ENCODE measurements around the gene NOL9.
"Not testable (repeated sequence)": the region's sequence is repeated elsewhere in the genome, so short reads cannot be mapped to it uniquely, and the experiment has no call there.

NOL9 gene

DNA sequence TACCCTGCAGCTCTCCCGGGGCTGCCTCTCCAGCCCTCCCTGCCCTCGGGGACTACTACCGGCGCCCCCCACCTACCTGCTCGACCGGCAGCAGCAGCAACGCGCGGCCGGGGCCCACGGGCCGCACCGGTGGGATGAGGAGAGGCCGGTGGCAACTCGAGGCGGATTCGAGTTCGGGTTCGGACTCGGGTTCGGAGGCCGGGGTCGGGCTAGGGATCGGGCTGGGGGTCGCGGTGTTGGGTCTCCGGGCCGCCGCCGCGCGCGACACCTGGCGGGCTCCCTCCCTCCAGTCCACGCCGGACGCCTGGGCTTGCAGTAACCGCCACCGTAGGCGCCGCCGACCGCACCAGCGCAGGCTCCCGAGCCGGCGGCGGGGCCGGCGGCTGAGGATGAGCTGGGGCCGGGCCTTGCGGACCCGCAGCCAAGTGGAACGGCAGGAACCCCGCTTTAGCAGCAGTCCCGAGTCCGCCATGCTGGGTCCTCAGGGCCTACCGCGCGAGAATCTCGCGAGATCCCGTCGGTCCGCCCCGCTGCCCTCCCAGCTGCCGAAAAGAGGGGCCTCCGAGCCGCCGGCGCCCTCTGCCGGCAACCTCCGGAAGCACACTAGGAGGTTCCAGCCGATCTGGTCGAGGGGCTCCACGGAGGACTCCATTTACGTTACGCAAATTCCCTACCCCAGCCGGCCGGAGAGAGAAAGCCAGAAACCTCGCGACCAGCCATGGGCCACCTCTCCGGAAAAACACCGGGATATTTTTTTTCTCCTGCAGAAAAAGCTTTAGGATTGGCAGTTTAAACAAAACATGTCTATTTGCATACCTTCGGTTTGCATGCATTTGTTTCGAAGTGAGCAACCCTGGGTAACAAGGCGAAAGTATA is at the start of gene NOL9:
TSS of gene NOL9 (minus strand) at position 483 of the 876 bp plus-strand sequence. CDS start at position 472, 11 bp downstream.
- peak; percentile 96 to 97 for DNase-seq

DNA sequence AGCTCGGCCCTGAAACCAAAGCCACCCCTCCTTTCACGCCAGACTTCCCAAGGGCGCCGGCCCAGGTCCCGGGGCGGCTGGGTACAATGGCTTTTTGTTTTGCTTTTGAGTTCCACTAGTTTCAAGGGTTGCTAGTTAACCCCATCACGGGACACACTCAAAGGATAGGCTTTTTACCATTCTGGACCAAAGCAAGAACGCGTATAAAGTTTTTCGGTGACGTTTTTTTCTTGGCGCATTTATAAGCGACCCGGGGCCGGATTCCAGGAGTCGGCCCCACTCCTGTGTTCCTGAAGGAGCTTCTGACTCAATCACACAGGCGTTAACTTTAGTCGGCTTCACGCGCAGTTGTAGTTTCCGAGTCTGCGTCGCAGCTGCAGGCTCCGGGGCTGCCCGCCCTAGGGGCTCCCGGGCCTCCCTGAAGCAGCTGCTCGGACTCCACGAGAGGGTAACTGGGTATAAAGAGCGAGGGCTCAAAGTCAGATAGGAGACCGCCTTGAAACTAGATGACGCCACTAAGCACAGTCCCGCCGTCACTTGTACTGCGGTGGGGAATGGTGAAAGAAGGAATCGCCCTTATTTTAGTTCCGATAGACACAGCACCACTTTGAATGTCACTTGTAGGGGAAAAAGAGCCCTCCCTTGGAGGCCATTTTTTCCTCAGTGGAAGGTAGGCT is 49.1 kb upstream of the NOL9 start:
- peak; percentile 58 to 62 for DNase-seq

DNA sequence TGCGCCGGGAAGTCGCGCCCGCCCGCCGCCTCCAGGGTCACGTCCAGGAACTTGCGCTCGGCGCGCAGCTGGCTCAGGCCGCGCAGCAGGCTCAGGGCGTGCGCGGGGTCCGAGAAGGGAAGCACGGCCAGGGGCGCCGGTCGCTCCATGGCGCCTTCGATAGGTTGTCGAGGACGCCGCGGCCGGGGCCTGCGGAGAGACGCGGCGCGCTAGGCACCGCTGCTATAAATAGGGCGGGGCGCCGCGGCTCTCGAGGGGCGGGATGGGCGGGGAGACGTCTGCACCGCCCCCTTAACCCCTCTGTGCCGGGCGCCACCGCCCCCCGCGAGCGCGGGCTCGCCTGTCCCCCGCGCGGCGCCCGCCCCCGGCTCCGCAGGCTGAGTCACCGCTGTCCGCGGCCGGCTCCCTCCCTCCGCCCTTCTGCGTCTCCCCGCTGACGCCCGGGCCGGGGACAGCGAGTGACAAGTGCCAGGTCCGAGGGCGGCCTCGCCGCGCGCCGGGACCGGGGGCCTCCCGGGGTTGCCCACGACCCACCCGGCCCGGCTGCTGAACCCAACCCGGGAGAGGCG is 48.4 kb upstream of the NOL9 start, which contains the start of gene KLHL21:
TSS of gene KLHL21 (minus strand) at position 201 of the 569 bp plus-strand sequence. CDS start at position 149, 52 bp downstream.
- peak; percentile 86 to 90 for DNase-seq

DNA sequence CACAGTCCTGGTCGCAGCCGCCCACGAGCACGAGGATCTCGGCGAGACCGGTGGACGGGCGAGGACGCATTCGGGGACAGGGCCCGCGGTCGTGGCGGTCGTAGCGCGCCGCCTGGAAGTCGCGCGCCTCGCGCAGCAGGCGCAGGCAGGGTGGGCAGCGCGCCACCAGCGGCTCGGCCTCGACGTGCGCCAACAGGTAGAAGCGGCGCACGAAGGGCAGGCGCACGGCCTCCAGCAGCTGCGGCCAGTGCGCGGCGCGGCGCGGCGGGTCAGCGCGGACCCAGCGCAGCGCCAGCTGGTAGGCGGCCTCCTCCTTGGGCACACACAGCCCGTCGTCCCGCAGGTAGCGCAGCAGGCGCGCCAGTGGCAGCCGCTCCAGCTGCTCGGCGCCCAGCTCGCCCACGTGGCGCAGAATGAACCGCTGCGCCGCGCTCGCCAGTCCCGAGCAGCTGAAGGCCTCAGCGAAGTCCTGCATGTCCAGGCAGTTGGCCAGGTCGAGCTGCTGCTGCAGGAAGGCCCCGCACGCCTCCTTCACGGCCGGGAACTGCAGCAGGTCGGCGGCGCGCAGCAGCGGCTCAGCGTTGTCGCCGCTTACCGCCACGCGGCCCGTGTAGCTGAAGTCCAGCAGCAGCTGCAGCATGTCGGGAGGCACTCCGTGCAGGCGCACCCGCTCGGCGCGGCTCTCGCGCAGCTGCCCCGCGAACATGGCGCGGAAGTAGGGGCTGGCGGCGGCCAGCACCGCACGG is 47.8 kb upstream of the NOL9 start:
- DNase-seq: peak; percentile 28 to 45

DNA sequence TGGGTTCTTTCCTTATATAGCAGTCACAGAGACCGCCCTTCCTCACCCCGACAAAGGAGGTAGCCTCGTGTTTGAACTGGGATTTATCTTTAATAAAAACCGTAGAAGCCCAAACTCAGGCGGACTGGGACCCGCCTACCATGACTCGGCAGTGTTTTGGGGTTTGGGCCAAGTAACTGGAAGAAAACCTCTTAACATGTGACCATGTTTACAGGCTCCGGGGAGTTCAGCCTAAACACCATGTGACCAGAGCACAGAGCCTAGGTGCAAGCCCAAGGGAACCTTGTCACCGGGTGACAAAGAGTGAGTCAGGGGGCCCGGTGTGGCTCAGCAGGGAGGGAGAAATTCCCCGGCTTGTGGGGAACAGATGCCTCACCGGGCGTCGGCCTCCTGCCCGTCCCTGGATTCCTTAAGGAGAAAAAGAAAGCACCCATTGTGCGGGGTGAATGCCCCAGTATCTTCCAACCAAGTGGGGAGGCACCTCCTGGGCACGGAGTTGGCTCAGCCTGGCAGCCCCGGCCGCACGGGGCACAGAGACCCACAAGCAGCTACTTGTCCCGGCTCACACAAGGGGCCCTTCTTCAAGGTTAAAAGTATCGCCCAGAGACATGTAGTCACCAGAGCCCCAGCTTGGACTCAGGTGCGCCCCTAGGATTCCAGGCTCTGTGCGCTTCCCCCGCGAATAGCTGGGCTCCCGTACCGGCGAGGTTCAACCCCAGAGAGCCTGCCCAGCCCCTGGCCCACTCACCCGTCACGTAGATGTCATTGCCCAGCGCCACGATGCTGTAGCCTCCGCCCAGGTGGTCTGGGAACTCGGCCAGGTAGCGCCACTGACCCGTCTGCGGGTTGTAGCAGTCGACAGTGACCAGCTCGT is 47.0 kb upstream of the NOL9 start:
- DNase-seq: peak; percentile 82 to 87

DNA sequence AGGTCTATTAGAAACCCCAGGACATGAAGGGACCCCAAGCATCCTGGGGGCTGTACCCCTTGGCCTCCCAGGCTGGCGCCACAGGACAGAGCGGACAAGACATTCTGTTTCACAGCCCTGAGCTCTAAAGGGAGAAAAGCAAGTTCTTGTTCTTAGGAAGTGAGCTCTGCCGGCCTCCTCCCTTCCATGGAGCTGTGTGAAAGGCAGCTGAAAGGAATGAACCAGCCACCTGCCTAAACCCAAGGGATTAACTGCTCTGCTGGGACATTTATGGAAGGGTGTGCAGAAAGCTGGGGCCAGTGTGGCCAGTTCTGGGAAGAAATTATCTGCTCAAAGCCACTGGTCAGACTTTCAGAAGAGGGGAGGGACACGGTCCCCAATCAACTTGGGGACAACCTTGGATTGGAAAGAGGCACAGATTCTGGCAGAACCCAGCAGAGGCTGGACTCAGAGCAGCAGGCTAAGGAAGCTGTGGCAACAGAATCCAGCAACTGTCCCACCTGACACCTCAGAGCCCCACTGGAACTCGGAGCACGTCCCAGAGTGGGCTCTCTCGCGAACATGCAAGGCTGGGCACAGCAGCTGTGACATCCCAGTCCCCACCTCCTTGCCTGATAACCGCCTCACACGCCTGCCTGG is 46.2 kb upstream of the NOL9 start:
- no peak for DNase-seq

DNA sequence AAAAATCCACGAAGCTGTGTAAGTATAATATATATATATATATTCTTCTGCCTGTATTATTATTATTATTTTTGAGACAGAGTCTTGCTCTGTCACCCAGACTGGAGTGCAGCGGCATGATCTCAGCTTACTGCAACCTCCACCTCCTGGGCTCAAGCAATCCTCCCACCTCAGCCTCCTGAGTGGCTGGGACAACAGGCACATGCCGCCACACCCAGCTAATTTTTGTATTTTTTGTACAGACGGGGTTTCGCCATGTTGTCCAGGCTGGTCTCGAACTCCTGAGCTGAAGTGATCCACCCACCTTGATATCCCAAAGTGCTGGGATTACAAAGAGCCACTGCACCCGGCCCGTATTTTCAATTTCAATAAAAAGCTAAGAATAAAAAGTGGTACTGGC is 45.7 kb upstream of the NOL9 start:
- not testable (repeated sequence) for DNase-seq

DNA sequence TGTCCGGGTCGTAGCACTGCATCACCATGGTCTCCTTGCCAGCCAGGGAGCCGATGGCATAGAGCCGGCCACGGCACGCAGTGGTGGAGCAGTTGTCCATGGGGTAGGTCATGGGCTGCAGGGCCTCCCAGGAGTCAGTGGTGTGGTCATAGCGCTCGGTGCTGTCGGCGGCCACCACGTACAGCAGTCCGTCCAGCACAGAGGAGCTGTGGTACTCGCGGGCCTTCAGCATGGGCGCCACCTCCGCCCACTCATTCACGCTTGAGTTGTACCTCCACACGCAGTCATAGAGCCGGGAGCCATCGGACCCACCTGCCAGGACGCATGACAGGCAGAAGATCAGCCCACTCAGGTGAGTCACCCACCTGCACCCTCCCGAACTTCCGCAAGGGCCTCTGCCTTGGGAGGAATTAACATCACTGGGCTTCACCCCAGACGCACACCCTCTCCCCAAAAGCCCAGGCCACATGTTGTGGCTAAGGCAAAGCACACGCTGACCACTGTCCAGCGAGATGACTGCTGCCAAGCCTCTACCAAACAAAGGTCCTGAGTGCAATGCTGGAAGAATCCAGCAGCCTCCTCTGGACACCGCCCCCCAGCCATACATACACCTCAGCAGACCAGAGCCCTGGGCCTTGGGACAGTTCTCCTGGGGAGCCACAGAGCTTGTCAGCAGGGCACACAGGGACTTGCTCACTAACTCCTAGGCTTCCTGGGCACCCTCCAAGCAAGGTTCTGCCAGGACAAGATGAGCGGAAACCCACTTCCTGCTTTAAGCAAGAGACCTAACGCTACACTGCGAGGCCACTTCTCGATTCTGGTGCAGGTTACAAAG is 45.0 kb upstream of the NOL9 start:
- peak; percentile 61 to 63 for DNase-seq

DNA sequence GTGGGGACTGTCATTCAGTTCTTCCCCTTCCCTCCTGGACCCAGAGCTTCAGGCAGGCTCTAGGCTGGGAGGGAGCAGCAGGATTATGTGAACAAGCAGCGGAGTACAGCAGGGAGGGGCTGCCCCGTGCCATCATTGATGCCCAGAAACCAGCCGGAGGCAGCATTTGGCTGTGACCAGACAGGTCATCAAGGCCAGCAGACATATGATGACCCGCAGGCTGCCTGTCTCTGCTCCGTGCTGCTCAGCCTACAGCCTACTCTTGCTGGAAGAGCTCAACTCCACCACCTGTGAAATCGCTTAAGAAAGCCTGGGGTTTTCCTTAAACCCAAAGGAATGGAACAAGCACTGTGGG is 43.4 kb upstream of the NOL9 start:
- DNase-seq: no peak

DNA sequence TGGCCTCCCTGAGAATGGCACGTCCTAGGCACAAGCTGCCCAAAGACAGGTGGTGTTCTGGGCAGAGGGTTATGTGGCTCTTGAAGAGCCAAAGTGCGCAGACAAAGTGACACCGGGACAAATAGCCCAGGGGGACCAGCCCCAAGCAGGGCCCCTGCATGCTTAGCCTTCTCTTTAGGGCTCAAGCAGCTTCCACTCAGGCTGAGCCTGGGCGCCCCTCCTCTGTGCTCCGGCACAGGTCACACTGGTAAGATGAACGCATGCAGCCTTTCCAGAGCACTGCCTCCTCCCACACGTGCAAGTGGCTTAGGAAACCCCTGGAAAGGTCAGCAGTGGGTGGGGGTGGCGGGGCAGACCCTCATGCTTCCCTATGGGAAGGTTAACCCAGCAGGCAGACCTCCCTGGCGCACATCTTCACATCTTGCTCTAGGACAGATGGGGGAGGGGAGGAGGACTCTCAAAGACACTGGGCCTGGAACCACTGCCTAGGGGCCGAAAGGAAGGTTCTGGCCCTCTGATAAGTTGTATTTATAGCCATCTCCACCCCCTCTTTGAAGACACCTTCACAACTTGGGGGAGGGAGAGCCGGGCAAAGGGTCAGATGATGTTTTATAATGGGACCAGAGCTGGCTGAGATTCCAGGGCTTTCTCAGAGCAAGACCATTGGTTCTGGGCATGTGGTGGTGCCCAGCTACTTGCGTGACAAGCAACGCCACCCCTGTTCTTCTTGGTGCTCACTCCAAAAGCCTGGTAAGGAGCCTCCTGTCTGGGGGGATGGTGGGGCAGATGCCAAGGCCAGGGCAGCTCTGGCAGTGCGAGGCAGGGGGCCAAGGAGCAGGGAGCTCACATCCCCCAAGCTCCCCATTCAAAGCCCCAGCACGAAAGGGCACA is 42.8 kb upstream of the NOL9 start:
- no peak for DNase-seq

DNA sequence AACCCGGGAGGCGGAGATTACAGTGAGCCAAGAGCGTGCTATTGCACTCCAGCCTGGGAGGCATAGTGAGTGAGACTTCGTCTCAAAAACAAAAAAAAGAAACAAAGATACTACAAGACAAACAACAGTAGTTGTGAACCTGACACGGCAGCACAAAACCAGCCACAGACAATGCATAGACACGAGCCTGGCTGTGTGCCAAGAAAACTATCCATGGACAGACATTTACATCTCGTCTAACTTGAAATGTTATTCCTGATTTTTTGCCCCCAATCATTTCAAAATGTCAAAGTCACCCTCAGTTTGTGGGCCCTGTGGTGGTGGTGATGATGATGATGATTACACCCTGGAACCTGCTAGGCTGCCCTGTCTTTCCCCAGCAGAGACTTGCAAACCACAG is 42.0 kb upstream of the NOL9 start:
- no peak for DNase-seq

DNA sequence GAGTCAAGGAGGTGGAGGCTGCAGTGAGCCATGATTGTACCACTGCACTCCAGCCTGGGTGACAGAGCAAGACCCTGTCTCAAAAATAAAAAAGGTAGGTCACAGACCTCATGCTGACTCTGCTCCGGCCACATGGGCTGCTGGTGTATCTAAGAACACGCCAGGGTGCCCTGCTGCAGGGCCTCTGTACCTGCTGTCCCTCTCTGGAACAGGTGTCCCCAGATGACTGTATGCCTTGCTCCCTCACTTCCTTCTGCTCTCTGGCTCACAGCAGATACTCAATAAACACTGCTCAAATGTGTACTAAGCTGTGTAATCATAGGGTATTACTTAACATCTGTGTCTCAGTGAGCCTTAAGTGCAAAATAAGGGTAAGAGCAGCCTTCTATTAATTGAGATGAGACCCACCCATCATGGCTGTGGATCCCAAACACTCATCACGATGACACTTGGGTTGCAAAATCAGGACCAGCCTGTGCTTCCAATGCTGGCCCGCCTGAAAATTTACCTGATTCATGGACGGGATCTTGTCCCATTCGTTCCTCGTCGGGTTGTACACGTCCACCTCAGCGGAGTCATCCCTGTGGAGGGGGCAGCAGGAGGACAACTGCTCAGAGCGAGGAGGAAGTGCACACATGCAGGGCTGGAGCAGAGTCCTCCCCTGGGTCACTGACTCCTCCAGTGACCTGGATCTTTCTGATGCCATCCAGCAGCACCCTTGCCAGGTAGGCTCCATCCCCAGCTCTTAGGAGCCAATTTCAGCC is 40.8 kb upstream of the NOL9 start:
- DNase-seq: no peak

DNA sequence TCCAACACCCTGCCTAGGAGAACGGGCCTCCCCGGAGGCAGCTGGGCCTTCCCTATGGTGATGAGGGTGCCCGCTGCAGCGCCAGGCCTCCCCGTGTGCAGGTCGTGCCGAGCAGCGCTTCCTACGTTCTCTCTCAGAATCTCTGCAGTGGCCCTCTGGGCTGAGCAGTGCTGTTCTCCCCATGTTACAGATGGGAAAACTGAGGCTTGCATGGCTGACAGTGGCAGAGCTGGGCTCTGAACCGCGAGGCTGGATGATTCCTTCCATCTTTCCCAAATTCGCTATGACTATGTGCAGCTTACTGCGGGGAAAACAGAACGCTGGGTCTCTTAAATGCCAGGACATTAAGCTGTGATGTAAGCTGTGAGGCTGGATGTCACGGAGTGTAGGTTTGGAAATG is 39.5 kb upstream of the NOL9 start:
- DNase-seq: no peak

DNA sequence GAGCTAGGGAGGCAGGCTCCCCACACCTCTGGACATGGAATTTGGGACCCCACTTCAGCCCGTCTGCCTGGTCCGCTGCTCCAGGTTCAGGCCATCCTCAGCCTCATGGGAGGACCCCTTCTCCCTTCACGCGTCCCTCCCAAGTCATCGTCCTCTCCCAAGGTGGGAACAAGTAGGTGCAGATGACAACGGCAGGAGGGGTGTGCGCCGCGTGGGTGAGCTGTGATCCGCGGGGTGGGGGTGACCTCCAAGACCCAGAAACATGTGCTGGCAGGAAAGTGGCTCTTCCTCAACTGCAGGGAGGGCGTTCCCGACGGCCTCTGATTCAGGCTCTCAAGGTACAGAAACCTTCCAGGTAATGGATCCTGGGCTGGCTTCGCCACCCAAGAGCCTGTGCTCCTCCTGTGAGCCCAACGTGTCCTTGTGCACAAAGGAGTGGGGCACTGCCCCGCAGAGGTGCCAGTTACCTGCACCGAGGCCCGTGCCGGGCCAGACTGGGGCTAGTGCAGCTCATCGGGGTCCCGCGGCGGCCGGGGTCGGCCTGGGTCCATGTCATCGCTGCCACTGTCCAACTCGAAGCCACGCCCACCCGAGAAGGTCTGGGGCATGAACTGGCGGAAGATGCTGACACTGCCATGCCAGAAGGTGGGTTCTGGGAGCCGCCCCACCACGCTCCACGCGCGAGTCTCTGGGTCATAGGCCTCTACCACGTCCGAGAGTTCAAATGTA is 38.7 kb upstream of the NOL9 start:
- DNase-seq: no peak

DNA sequence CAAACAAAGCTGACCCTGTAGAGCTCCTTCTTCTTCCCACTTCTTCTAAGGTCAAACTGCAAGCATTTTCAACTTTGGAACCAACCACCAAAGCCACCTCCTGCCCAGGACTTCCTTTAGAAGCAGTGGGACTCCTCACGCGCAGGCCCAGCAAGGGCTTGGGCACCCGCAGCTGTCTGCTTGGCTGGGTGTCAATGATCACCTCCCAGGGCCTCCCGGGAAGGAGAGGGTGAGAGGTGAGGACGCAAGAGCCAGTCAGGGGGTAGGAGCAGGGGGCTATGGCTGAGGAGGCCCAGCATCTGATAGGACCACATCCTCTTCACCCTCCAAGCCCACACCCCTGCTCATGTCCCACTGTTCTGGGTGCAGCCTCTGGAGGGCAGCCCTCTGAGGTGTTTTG is 38.1 kb upstream of the NOL9 start:
- no peak for DNase-seq

DNA sequence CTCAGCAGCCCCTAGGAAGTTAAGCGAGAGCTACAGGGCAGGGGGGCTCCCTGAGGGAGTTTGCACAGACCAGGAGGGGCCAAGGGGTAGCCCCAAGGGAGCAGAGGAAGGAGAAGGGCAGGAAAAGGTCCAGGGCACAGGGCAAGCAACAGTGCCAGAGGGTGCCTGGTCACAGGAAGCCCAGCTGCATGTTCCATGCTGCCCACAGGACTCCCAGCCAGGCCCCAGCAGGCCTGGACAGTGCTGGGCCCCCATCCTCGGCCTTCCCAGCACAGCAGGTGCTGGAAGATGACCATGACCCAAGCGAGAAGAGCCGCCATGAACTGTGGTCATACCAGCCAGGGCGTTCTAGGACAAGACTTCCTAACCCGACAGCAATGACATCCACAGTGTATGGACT is 37.3 kb upstream of the NOL9 start:
- no peak for DNase-seq

DNA sequence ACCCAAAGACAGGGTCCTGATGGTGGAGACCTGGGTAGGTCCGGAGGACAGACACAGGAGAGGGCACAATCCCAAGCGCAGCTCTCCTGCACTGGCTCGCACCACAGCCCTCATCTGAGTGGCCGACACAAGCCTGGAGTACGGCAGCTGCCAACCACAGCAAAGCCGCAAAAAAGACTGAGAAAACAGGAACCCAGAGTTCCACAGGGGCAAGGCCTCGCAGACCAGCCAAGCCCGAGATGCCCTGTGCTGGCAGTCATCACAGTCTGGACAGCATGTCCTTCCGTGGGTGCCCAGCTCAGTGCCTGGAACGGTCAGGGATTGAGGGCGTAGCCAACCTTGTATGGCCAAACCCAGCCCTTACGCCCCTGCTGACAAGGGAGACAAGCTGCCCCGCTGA is 36.9 kb upstream of the NOL9 start:
- DNase-seq: no peak

DNA sequence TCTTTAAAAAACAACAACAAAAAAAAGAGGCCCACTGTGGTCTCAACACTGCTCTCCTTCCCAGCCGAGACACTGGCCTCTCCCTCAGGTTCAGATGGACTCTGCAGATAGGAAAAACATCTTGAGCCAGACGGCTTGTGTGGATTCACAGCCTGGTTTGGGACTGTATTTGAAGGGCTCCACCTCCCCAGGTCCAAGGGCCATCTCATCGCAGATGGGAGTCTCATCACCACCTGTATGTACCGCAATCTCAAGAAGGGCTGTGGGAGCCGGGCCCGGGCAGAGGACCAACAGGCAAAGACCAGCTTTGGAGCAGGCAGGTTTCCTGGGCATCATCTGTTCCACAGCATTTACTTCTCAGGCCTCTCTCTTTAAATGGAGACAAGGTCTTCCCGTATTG is 35.7 kb upstream of the NOL9 start:
- DNase-seq: no peak
